ENCODE data around the gene STK4.

GRCh38 chr20:44965651-44966029 is 672 bp upstream of the STK4 start:
- TF ChIP-seq CTCF (IDR thresholded peaks at IDR 0.05; ENCODE audit: low read depth, low read length) (no peak), MAX (IDR thresholded peaks at IDR 0.05; ENCODE audit: low read depth, low read length) (no peak), POLR2A (IDR thresholded peaks at IDR 0.05; ENCODE audit: extremely low read depth, insufficient read length) (no peak)

Data from NB4 (cell line).